Psoas muscle (tissue), 8 donors: ENCODE measurements around the gene TCHP. TPM values are rescaled to one million over a fixed set of nuclear protein-coding genes. Genes with fewer than 3 reads are reported as not detected.
"Not testable (repeated sequence)": the region's sequence is repeated elsewhere in the genome, so short reads cannot be mapped to it uniquely, and the experiment has no call there.

Source experiments
- ATAC-seq, 4 donors: fragments of 200-7000 bp; cut with Tn5 transposase; one replicate each; pipeline ENCODE4 v1.9.1; 2020; ENCODE audit warnings: moderate library complexity in 3 of 4, mild to moderate bottlenecking in 2 of 4
- DNase-seq, 2 donors: peaks; one replicate each; pipeline ENCODE4 v3.0.0-alpha.2; 2020
- H3K27ac ChIP-seq: fragments of 200-600 bp; one replicate; pipeline ENCODE4 v1.8.0; 2022
- H3K27me3 ChIP-seq, 3 donors: fragments of 200-600 bp in 1 of 3; one replicate each; pipeline versions ENCODE4 v1.6.1 to v1.8.0; 2013 to 2022; ENCODE audit warnings: low read length in 2 of 3, mild to moderate bottlenecking in 2 of 3, moderate library complexity in 1 of 3; ENCODE audit not compliant: insufficient read depth in 3 of 3
- H3K36me3 ChIP-seq, 2 donors: fragments of 200-600 bp in 1 of 2; one replicate each; pipeline versions ENCODE4 v1.6.1 to v1.8.0; 2013 to 2022; ENCODE audit warnings: low read depth in 1 of 2, mild to moderate bottlenecking in 1 of 2, moderate library complexity in 1 of 2; ENCODE audit not compliant: insufficient read depth in 1 of 2
- H3K4me1 ChIP-seq: fragments of 200-600 bp; one replicate; pipeline ENCODE4 v1.8.0; 2022
- H3K4me3 ChIP-seq: fragments of 200-600 bp; one replicate; pipeline ENCODE4 v1.8.0; 2022; ENCODE audit warnings: mild to moderate bottlenecking
- H3K9me3 ChIP-seq: fragments of 200-600 bp; one replicate; pipeline ENCODE4 v1.8.0; 2022
- WGBS, 3 donors: extraction: QIAGEN DNeasy Blood & Tissue Kit; methylation state at CpG; one replicate each; pipeline versions ENCODE4 v1.1.6 to v1.1.7; 2013; 5-methylcytosine and 5-hydroxymethylcytosine counted together
- intact Hi-C, 2 donors: fragments of 100-400 bp; cut with DNase I; formaldehyde crosslinking; loops; one replicate each; pipeline versions ENCODE4 v1.11.0 to v1.14.2; 2022
- polyA plus RNA-seq, 3 donors: library from polyadenylated mRNA; stranded (reverse); fragments of 200-250 nt; gene quantifications; one replicate each; pipeline ENCODE4 v1.2.3, GENCODE V29; 2013
- total RNA-seq, 4 donors: library from RNA; stranded (reverse); fragmentation: NEBNext Ultra II Directional in 2 of 4; extraction: Animal tissue kit (Norgen Biotek cat#: 25700) in 2 of 4; gene quantifications; one replicate each; pipeline versions ENCODE4 v1.2.1 to v1.2.4, GENCODE V29; 2021 to 2023
- TF ChIP-seq, protein P1 (sequence below): fragments of 200-600 bp; IDR thresholded peaks from one replicate; pipeline ENCODE4 v1.8.0; 2022; ENCODE audit warnings: antibody characterized with exemption
- donor health status: healthy with polysubstance abuse.
- donor health status: DM: no; HTN: no; CAD: no; lungs with moderate emphysema.
- donor health status: Bipolar disorder and iron deficiency.
- donor health status: healthy.
- donor health status: DM: yes; HTN: yes; CAD: no.
- donor health status: DM: no; HTN: no; CAD: no.
- donor health status: DM: no; HTN: no; CAD: no.
- donor health status: DM: yes; HTN: yes; CAD: no.

TCHP gene
- total and polyA plus RNA-seq, 7 donors = 4.5 to 14.8 (median 8.2) TPM

DNA sequence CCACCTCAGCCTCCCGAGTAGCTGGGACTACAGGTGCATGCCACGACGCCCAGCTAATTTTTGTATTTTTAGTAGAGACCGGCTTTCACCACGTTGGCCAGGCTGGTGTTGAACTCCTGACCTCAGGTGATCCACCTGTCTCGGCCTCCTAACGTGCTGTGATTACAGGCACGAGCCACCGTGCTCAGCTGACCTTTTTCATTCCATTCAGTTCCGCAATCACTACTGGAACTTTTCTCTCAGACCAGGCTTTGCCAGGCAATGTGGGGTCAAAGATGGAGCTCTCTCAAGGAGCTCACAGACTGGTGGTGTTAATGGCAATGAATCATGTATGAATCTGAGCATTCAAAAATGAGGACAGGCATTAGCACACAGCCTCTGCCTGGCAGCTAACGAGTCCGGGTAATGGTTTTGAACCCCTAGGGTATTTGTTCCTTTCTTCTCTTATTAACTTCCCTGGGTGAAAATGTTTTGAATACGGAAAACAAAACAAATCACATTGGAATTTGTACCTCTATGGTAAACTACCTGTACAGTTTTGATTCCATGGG lies 9.4 kb upstream of the TCHP start:
- intact Hi-C loops = no loop called here
- Histone ChIP-seq H3K9me3 (no peaks in the 10 kb centered on the region), H3K4me3 (no peak overlapping the region), H3K27me3 (no peaks in the 10 kb centered on the region), H3K36me3 (no peaks in the 10 kb centered on the region), H3K4me1 (no peaks in the 10 kb centered on the region), H3K27ac (no peak overlapping the region)
- 71 to 79% (median 74%) methylated on average over 13 of the region's 13 CpGs for WGBS, 3 donors
- ATAC-seq (no peak), DNase-seq (no peak)
- TF ChIP-seq, protein P1, sequence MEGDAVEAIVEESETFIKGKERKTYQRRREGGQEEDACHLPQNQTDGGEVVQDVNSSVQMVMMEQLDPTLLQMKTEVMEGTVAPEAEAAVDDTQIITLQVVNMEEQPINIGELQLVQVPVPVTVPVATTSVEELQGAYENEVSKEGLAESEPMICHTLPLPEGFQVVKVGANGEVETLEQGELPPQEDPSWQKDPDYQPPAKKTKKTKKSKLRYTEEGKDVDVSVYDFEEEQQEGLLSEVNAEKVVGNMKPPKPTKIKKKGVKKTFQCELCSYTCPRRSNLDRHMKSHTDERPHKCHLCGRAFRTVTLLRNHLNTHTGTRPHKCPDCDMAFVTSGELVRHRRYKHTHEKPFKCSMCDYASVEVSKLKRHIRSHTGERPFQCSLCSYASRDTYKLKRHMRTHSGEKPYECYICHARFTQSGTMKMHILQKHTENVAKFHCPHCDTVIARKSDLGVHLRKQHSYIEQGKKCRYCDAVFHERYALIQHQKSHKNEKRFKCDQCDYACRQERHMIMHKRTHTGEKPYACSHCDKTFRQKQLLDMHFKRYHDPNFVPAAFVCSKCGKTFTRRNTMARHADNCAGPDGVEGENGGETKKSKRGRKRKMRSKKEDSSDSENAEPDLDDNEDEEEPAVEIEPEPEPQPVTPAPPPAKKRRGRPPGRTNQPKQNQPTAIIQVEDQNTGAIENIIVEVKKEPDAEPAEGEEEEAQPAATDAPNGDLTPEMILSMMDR = no peak

DNA sequence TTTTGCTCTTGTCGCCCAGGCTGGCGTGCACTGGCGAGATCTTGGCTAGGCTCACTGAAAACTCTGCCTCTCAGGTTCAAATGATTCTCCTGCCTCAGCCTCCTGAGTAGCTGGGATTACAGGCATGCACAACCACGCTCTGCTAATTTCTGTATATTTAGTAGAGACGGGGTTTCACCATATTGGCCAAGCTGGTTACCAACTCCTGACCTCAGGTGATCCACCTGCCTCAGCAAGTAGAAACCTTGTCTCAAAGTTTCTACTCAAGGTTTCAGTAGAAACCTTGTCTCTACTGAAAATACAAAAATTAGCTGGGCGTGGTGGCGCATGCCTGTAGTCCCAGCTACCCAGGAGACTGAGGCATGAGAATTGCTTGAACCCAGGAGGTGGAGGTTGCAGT lies 8.3 kb upstream of the TCHP start:
- H3K27ac ChIP-seq, H3K27me3 ChIP-seq, ATAC-seq, H3K36me3 ChIP-seq, intact Hi-C loops, H3K4me3 ChIP-seq, H3K4me1 ChIP-seq, DNase-seq, H3K9me3 ChIP-seq: not testable (repeated sequence)
- 84 to 92% (median 90%) methylated on average over 7 of the region's 7 CpGs for WGBS, 3 donors

DNA sequence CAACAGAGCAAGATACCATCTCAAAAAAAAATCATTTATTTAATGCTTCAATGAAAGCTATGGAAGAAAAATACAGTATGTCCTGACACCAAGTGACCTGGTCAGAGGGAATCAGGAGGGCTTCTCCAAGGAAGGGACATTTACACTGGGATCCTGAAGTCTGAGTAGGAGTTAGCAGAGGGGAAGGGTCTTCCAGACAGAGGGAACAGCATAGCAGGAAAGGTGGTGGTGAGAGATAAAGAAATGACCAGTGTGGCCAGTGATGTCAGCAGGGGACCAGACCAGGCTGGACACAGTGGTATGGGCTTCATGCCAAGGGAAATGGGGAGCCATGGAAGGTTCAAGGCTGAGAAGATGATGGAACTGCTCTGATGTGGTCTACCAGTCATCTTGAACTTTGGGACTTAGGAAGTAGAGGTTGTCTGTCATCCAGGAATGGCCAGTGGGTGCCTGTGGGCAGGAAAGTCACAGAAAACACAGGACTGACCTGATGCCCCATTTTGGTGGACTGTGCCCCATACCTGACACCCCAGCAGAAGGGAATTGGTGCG lies 7.8 kb upstream of the TCHP start:
- H3K9me3 ChIP-seq = no peaks in the 10 kb centered on the region
- TF ChIP-seq, protein P1 = no peak
- H3K36me3 ChIP-seq = no peaks in the 10 kb centered on the region
- ATAC-seq (no peak), DNase-seq (no peak)
- intact Hi-C loops = no loop called here
- H3K27ac ChIP-seq = no peak overlapping the region
- H3K4me1 ChIP-seq = no peaks in the 10 kb centered on the region
- 94 to 100% (median 98%) methylated on average over 1 of the region's 1 CpG for WGBS, 3 donors
- H3K4me3 ChIP-seq = no peak overlapping the region
- no peaks in the 10 kb centered on the region for H3K27me3 ChIP-seq

DNA sequence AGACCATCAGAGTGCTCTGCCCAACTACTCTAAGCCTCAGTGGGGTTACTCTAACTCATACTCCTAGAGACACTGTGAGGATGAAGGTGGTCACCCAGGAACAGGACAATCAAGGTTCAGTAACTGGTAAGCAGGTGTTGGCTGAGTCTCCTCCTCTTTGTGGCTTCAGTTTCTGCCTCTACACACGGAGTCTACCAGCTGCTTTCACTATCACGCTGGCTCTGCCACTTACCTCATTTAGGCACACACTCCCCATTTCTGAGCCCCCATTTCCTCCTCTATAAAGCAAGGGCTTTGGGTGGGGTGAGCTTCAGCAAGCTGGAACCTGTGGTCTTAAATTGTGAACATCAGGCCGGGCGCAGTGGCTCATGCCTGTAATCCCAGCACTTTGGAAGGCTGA lies 7.3 kb upstream of the TCHP start:
- Histone ChIP-seq H3K27ac (no peak overlapping the region), H3K4me3 (no peak overlapping the region), H3K4me1 (no peaks in the 10 kb centered on the region), H3K36me3 (no peaks in the 10 kb centered on the region), H3K27me3 (no peaks in the 10 kb centered on the region), H3K9me3 (no peaks in the 10 kb centered on the region)
- no peak for ATAC-seq
- DNase-seq = no peak
- 63 to 72% (median 65%) methylated on average over 4 of the region's 4 CpGs for WGBS, 3 donors
- intact Hi-C loops = no loop called here
- TF ChIP-seq, protein P1 = no peak

DNA sequence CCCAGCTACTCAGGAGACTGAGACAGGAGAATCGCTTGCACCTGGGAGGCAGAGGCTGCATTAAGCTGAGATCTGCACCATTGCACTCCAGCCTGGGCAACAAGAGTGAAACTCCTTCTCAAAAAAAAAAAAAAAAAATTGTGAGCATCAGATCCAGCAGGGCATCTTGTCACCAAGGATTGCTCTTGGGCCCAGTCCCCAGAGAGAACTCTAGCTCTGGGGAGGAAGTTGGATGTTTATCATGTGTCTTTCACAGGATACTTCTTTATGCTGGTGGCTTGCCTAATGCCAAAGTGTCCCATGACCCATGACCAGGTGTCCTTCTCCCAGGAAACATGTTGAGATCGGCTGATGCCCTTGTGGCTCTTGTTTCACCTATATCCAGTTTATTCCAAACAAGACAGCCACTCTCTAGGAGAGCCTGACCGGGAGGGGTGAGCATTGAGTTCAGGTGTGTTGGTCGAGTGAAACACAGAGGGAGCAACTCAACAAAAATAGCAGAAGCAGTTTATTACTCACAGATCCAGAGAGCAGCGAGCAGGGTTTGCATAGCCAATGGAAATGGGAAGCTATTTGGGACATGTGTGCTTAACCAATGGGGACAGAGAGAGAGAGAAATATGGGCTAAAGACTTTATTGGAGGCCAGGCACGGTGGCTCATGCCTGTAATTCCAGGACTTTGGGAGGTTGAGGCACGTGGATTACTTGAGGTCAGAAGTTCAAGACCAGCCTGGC lies 6.6 kb upstream of the TCHP start:
- no peaks in the 10 kb centered on the region for H3K4me1 ChIP-seq
- no peak for DNase-seq
- H3K27ac ChIP-seq = no peak overlapping the region
- no peak overlapping the region for H3K4me3 ChIP-seq
- intact Hi-C loops = no loop called here
- H3K9me3 ChIP-seq = no peaks in the 10 kb centered on the region
- TF ChIP-seq, protein P1 = no peak
- WGBS, 3 donors = 75 to 87% (median 77%) methylated on average over 7 of the region's 7 CpGs
- no peaks in the 10 kb centered on the region for H3K27me3 ChIP-seq
- H3K36me3 ChIP-seq = no peaks in the 10 kb centered on the region
- no peak for ATAC-seq
